Muscle layer of duodenum (tissue), 2 donors: Measurements from ENCODE around the gene CUBN.

ENCODE experiments used
- H3K27ac ChIP-seq: one replicate; pipeline ENCODE4 v1.7.0; 2013; ENCODE audit warnings: mild to moderate bottlenecking, low read length
- H3K27me3 ChIP-seq: one replicate; pipeline ENCODE4 v1.7.0; 2013; ENCODE audit warnings: low read depth, mild to moderate bottlenecking, control low read depth, low read length
- H3K36me3 ChIP-seq, 2 donors: one replicate each; pipeline ENCODE4 v1.7.0; 2013; ENCODE audit warnings: low read length in 2 of 2, control low read depth in 1 of 2, mild to moderate bottlenecking in 1 of 2; ENCODE audit not compliant: insufficient read depth in 2 of 2, control insufficient read depth in 1 of 2
- H3K4me1 ChIP-seq, 2 donors: one replicate each; pipeline ENCODE4 v1.7.0; 2013; ENCODE audit warnings: low read length in 2 of 2, mild to moderate bottlenecking in 2 of 2, control low read depth in 1 of 2, moderate library complexity in 1 of 2; ENCODE audit not compliant: insufficient read depth in 2 of 2, control insufficient read depth in 1 of 2
- H3K4me3 ChIP-seq, 2 donors: one replicate each; pipeline ENCODE4 v1.7.0; 2013; ENCODE audit warnings: low read length in 2 of 2, low read depth in 1 of 2, mild to moderate bottlenecking in 1 of 2
- H3K9me3 ChIP-seq, 2 donors: one replicate each; pipeline ENCODE4 v1.7.0; 2013; ENCODE audit warnings: low read length in 2 of 2, control low read depth in 1 of 2, mild to moderate bottlenecking in 1 of 2; ENCODE audit not compliant: control insufficient read depth in 1 of 2
- donor health status: healthy.

Gene CUBN

DNA sequence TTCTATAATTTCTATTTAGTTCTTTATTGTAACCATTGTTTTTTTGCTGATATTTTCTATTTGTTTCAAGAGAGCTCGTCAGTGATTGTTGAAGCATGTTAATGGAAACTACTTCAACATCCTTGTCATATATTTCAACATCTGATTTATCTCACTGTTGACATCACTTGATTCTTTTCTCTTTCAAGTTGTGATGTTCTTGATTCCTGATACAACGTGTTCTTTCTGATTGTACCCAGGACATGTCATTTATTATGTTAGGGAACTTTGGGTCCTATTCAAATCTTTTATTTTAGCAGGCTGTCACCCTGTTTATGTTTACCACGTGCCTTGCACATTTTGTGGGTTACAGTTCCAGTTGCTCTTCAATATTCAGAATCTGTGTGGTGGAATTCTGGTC, 232.6 kb downstream of the CUBN start:
- Histone ChIP-seq H3K9me3 (no peaks in the 10 kb centered on the region), H3K36me3 (no peaks in the 10 kb centered on the region), H3K4me1 (no peaks in the 10 kb centered on the region), H3K27me3 (no peaks in the 10 kb centered on the region), H3K4me3 (no peak overlapping the region), H3K27ac (no peak overlapping the region)

GRCh38 chr10:16894821-16895220, 234.8 kb downstream of the CUBN start:
- Histone ChIP-seq H3K9me3 (no peaks in the 10 kb centered on the region), H3K4me3 (no peak overlapping the region), H3K4me1 (no peaks in the 10 kb centered on the region), H3K27me3 (no peaks in the 10 kb centered on the region), H3K27ac (no peak overlapping the region), H3K36me3 (no peaks in the 10 kb centered on the region)

DNA sequence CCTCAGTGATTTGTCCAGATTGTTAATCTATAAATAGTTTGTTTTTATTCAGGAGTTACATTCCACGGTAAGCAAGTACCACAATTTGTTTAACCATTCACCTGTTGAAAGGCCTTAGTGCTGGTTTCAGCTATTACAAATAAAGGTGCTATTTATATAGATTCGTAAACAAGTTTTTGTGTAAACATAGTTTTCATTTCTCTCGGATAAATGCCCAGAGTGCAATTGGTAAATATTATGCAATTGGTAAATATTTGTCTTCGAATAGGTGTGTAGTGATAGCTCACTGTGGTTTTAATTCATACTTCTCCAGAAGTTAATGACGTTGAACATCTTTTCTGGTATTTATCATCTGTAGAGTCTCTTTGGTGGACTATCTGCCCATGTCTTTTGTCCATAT, 235.9 kb downstream of the CUBN start:
- H3K4me1 ChIP-seq, result no peaks in the 10 kb centered on the region
- H3K27me3 ChIP-seq, result no peaks in the 10 kb centered on the region
- no peaks in the 10 kb centered on the region for H3K36me3 ChIP-seq
- no peak overlapping the region for H3K4me3 ChIP-seq
- no peak overlapping the region for H3K27ac ChIP-seq
- H3K9me3 ChIP-seq, result no peaks in the 10 kb centered on the region

DNA sequence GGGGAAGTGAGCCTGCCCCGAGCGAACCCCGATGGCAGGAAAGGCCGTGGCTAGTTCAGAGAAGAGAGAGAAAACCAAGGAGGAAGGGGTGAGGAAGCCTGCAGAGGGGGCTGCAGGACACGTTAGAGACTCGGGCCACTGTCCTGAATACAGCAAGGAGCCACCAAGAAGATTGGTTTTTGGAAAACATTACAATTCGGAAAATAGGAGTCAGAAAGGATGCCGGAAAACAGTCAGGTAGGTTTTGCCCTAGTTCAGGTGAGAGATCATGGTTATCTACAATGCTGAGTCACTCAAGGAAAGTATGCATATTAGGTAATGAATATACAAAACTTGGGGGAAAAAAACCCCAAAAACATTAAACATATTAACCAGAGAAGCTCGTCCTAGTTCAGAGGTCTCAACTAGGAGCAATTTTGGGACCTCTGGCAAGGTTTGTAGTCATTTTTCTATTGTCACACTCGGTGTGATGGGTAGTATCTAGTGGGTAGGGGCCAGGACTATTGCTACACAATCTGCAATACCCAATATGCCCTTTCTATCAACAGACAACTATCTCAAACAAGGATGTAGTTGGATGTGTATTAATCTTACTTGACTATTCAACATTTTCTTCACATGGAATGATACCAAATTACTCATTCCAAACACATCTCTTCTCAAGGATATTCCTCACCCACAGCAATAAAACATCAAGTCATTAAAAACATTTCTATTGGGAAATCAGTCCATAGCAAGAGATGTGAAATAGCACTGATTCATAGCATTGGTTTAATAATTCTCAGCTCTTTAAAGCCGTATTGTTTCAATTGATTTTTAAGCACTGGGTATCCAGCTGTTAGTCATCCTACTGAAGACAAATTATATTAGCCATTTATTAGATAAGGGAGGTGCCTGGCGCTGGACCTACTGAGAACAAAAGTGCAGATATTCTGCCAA, 238.0 kb downstream of the CUBN start:
- H3K36me3 ChIP-seq, result no peaks in the 10 kb centered on the region
- H3K27me3 ChIP-seq, result no peaks in the 10 kb centered on the region
- H3K4me1 ChIP-seq, result no peaks in the 10 kb centered on the region
- no peak overlapping the region for H3K4me3 ChIP-seq
- H3K9me3 ChIP-seq, result no peaks in the 10 kb centered on the region
- H3K27ac ChIP-seq, result no peak overlapping the region

DNA sequence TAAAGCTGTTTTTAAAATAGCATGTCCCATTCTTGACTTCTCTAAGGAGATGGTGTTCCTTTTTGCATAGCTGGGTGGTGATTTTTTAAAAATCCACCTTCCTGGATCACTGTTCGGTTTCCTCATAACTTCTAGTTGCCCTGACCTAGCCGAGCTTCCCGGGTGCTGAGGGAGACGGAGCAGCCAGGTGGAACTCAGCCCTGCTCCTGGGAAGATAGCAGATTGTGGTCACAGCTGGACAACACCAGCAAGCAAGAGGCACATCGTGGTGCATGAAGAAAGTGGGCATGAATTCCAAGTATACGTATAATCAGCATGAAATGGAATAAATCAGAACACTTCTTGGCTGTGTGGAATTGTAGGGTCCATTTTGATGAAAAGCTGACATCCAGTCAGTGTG, 238.9 kb downstream of the CUBN start:
- H3K27me3 ChIP-seq, result no peaks in the 10 kb centered on the region
- no peaks in the 10 kb centered on the region for H3K36me3 ChIP-seq
- no peak overlapping the region for H3K4me3 ChIP-seq
- no peaks in the 10 kb centered on the region for H3K9me3 ChIP-seq
- H3K27ac ChIP-seq, result no peak overlapping the region
- no peaks in the 10 kb centered on the region for H3K4me1 ChIP-seq

GRCh38 chr10:16887565-16887964, 242.0 kb downstream of the CUBN start:
- no peaks in the 10 kb centered on the region for H3K36me3 ChIP-seq
- H3K4me1 ChIP-seq, result no peaks in the 10 kb centered on the region
- no peak overlapping the region for H3K4me3 ChIP-seq
- H3K27ac ChIP-seq, result no peak overlapping the region
- no peaks in the 10 kb centered on the region for H3K9me3 ChIP-seq
- no peaks in the 10 kb centered on the region for H3K27me3 ChIP-seq

GRCh38 chr10:16886031-16886430, 243.6 kb downstream of the CUBN start:
- no peak overlapping the region for H3K4me3 ChIP-seq
- H3K9me3 ChIP-seq, result no peaks in the 10 kb centered on the region
- H3K27me3 ChIP-seq, result no peaks in the 10 kb centered on the region
- H3K36me3 ChIP-seq, result no peaks in the 10 kb centered on the region
- no peak overlapping the region for H3K27ac ChIP-seq
- H3K4me1 ChIP-seq, result no peaks in the 10 kb centered on the region

GRCh38 chr10:16884497-16884896, 245.1 kb downstream of the CUBN start:
- Histone ChIP-seq H3K4me3 (no peak overlapping the region), H3K4me1 (no peaks in the 10 kb centered on the region), H3K27ac (no peak overlapping the region), H3K36me3 (no peaks in the 10 kb centered on the region), H3K27me3 (no peaks in the 10 kb centered on the region), H3K9me3 (no peaks in the 10 kb centered on the region)

DNA sequence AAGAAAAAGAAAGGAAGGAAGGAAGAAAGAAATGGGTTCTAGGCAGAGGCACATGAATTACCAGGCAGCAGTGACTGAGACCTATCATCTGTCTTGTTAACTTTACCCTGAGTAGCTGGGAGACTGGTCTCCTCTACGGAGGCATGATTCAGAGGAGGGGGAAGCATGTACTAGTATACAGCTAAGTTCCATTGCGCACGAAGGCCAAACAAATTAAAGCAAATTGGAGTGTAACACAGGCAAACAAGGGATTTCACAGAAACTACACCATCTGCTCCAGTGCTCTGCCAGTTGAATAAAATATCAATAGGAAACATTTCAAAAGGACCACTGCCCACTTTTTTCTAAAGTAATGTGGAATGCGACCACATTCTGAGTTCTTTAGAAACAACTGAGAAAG, 246.5 kb downstream of the CUBN start:
- no peaks in the 10 kb centered on the region for H3K36me3 ChIP-seq
- no peaks in the 10 kb centered on the region for H3K27me3 ChIP-seq
- no peak overlapping the region for H3K27ac ChIP-seq
- H3K9me3 ChIP-seq, result no peaks in the 10 kb centered on the region
- no peak overlapping the region for H3K4me3 ChIP-seq
- no peaks in the 10 kb centered on the region for H3K4me1 ChIP-seq

DNA sequence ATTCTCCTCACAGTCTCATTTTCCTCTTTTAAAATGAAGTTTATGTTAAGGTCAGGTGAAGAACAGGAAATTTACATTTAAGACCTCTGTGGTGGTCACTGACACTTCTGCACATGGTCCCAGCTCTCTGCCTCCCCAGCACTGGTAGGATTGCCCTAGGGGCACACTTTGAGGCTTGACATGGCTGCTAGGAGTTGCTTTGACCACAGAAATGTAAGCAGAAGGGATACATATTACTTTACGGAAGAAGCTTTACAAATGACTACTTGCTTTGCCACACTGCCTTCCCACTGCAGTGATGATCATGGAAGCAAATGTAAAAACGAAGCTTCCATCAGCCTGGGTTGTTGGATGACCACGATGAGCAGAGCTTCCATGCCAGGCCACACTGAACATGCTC, 259.3 kb downstream of the CUBN start:
- H3K4me3 ChIP-seq, result no peak overlapping the region
- no peaks in the 10 kb centered on the region for H3K27me3 ChIP-seq
- no peaks in the 10 kb centered on the region for H3K36me3 ChIP-seq
- no peaks in the 10 kb centered on the region for H3K9me3 ChIP-seq
- no peak overlapping the region for H3K27ac ChIP-seq
- H3K4me1 ChIP-seq, result no peaks in the 10 kb centered on the region

DNA sequence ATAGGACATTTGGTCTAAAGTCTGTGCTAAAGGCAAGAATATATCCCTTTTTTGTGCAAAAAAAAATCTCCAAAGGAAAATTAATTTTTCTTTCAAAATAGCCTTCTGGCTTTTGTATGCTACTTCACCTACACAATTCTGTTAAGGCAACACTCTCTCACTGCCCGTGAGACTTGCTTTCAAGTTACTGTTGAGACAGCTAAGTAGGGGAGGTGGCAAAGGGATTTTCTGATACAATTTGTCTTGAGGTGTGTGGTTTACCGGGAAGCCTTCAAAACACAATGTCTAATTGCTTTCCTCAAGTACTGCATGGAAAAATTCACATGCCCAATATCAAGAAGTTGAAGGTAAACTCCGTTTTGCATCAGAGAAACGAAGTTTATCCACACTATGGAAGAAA, 261.6 kb downstream of the CUBN start:
- H3K27ac ChIP-seq, result no peak overlapping the region
- no peaks in the 10 kb centered on the region for H3K36me3 ChIP-seq
- H3K4me1 ChIP-seq, result no peaks in the 10 kb centered on the region
- H3K27me3 ChIP-seq, result no peaks in the 10 kb centered on the region
- H3K4me3 ChIP-seq, result no peak overlapping the region
- no peaks in the 10 kb centered on the region for H3K9me3 ChIP-seq

GRCh38 chr10:16867556-16867955, 262.1 kb downstream of the CUBN start:
- Histone ChIP-seq H3K9me3 (no peaks in the 10 kb centered on the region), H3K4me1 (no peaks in the 10 kb centered on the region), H3K4me3 (no peak overlapping the region), H3K36me3 (no peaks in the 10 kb centered on the region), H3K27ac (no peak overlapping the region), H3K27me3 (no peaks in the 10 kb centered on the region)
